Measurements from ENCODE around the gene STXBP3. TPM values are rescaled to one million over a fixed set of nuclear protein-coding genes. Genes with fewer than 3 reads are reported as not detected.
"Not testable (repeated sequence)": the region's sequence is repeated elsewhere in the genome, so short reads cannot be mapped to it uniquely, and the experiment has no call there.

The STXBP3 gene
- total RNA-seq, 4 donors from 2014 or later = 29.5 to 166 (median 64.1) TPM

DNA sequence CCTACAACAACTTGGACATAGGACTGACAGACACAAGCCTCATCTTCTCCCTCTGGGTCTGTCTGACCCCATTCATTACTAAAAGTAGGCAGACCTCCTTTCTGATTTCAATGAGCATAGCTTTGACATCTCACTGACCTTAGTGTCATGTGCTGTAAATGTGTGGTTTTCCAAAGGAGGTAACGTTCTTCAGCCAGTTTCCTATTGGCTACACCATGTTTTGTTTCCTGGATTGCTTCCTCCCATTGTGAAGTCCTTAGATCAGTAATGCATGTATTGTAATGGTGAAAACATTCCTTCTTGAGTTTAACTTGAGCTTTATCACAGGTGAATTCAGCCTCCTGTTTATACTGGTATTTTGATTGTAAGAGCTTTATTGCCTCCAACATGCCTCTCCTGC, 20.6 kb downstream of the STXBP3 start:
- Histone ChIP-seq H3K27me3 (no peaks in the 10 kb centered on the region), H3K36me3 (no peaks in the 10 kb centered on the region), H3K27ac (no peak overlapping the region), H3K9me3 (no peaks in the 10 kb centered on the region), H3K4me3 (no peak overlapping the region), H3K4me1 (no peaks in the 10 kb centered on the region)
- TF ChIP-seq, protein P1, sequence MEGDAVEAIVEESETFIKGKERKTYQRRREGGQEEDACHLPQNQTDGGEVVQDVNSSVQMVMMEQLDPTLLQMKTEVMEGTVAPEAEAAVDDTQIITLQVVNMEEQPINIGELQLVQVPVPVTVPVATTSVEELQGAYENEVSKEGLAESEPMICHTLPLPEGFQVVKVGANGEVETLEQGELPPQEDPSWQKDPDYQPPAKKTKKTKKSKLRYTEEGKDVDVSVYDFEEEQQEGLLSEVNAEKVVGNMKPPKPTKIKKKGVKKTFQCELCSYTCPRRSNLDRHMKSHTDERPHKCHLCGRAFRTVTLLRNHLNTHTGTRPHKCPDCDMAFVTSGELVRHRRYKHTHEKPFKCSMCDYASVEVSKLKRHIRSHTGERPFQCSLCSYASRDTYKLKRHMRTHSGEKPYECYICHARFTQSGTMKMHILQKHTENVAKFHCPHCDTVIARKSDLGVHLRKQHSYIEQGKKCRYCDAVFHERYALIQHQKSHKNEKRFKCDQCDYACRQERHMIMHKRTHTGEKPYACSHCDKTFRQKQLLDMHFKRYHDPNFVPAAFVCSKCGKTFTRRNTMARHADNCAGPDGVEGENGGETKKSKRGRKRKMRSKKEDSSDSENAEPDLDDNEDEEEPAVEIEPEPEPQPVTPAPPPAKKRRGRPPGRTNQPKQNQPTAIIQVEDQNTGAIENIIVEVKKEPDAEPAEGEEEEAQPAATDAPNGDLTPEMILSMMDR (IDR thresholded peaks at IDR 0.05) = no peak
- no peak for TF ChIP-seq POLR2A (IDR thresholded peaks at IDR 0.05)
- intact Hi-C loops (cut with DNase I; ENCODE audit: low total_unique reads) = no loop called here
- no peak for DNase-seq

DNA sequence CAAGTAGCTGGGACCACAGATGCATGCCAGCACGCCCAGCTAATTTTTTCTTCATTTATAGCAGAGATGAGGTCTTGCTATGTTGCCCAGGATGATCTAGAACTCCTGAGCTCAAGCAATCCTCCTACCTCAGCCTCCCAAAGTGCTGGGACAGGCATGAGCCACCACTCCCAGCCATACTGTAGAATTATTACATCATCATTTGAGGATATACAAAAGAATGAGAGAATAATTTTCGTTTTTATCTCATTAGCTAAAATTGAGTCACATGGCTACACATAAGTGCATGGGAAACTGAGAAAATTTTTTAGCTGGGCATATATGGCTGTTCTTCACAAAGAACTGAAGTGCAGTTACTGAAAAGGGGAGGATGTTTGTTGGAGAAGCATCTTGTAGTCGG, 21.2 kb downstream of the STXBP3 start:
- TF ChIP-seq, protein P1 (IDR thresholded peaks at IDR 0.05) = no peak
- no peak for TF ChIP-seq POLR2A (IDR thresholded peaks at IDR 0.05)
- Histone ChIP-seq H3K27ac (no peak overlapping the region), H3K4me3 (no peak overlapping the region), H3K9me3 (no peaks in the 10 kb centered on the region), H3K4me1 (no peaks in the 10 kb centered on the region), H3K27me3 (no peaks in the 10 kb centered on the region), H3K36me3 (no peaks in the 10 kb centered on the region)
- intact Hi-C loops (cut with DNase I; ENCODE audit: low total_unique reads) = no loop called here
- DNase-seq = no peak

DNA sequence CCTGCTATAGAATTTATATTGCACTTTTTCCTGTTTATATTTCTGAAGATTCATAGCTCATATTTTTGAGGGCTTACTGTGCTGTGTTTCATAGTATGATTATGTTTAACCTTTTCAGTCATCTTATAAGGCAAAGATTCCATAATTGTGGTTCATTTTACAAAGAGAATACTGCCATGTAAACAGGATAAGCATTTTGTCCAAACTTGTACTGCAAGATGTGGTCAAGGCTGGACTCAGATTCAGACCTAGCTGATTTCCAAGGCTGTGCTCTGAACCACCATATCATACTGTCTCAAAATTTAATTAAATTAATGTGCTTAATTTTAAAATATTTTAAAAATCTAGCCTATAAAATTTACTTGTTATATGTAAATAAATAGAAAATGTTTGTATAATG, 31.4 kb downstream of the STXBP3 start:
- Histone ChIP-seq H3K9me3 (no peaks in the 10 kb centered on the region), H3K36me3 (no peaks in the 10 kb centered on the region), H3K27ac (no peak overlapping the region), H3K4me1 (no peaks in the 10 kb centered on the region), H3K4me3 (no peak overlapping the region), H3K27me3 (no peaks in the 10 kb centered on the region)
- no peak for DNase-seq
- TF ChIP-seq, protein P1 (IDR thresholded peaks at IDR 0.05) = no peak
- no peak for TF ChIP-seq POLR2A (IDR thresholded peaks at IDR 0.05)
- intact Hi-C loops (cut with DNase I; ENCODE audit: low total_unique reads) = no loop called here

DNA sequence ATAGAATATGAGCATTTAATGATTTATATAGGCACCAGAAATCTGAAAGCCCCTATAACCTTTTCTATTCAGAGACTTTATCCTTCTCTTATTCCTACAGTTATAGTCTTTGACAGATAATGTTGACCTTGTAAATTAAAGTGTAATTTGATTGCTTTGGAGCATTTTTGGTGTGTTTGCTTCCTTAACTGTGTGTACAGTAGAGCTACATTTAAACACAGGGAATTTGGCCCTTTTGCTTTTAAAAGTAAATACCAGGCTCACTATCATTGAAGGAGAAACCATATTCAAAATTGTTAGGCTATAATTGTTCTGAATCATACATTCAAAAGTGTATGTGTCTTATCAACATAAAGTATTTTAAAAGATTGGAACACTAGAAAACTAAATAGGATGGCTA, 33.0 kb downstream of the STXBP3 start:
- no peak for DNase-seq
- TF ChIP-seq, protein P1 (IDR thresholded peaks at IDR 0.05) = no peak
- TF ChIP-seq POLR2A (IDR thresholded peaks at IDR 0.05) = no peak
- H3K4me3 ChIP-seq = no peak overlapping the region
- no peaks in the 10 kb centered on the region for H3K36me3 ChIP-seq
- H3K4me1 ChIP-seq = no peaks in the 10 kb centered on the region
- no peak overlapping the region for H3K27ac ChIP-seq
- H3K9me3 ChIP-seq = no peaks in the 10 kb centered on the region
- intact Hi-C loops (cut with DNase I; ENCODE audit: low total_unique reads) = no loop called here
- H3K27me3 ChIP-seq = no peaks in the 10 kb centered on the region

DNA sequence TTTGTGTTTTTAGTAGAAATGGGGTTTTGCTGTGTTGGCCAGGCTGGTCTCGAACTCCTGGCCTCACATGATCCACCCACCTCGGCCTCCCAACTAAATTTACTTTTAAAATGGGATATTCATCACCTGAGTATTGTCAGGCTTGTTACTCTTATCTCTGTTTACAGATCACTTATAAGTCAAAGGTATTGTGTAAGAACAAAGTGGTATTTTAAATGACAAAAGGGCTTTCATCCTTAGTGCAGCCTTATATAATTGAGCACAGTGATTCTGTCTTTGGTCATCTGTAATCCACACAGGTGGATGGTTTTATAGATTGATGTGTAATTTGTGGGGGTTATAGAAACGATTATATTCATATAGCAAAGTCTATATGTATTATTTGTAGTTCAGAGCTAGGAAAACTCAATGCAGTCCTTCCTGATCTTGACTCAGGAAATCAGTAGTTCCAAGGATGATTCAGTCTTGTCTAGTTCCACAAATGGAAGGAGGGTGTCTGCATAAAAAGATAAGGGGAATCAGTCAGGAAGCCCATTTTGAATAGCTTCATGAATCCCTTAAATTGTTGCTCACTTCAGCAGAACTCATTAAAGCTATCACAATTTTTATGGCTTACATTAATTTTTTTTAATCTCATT, 34.6 kb downstream of the STXBP3 start:
- H3K27me3 ChIP-seq = no peaks in the 10 kb centered on the region
- TF ChIP-seq POLR2A (IDR thresholded peaks at IDR 0.05) = no peak
- TF ChIP-seq, protein P1 (IDR thresholded peaks at IDR 0.05) = no peak
- intact Hi-C loops (cut with DNase I; ENCODE audit: low total_unique reads) = no loop called here
- no peak overlapping the region for H3K27ac ChIP-seq
- no peaks in the 10 kb centered on the region for H3K4me1 ChIP-seq
- no peak overlapping the region for H3K4me3 ChIP-seq
- peaks cover 0 to 6% of the 10 kb centered on the region in 2 donors for H3K9me3 ChIP-seq
- no peaks in the 10 kb centered on the region for H3K36me3 ChIP-seq
- no peak for DNase-seq

DNA sequence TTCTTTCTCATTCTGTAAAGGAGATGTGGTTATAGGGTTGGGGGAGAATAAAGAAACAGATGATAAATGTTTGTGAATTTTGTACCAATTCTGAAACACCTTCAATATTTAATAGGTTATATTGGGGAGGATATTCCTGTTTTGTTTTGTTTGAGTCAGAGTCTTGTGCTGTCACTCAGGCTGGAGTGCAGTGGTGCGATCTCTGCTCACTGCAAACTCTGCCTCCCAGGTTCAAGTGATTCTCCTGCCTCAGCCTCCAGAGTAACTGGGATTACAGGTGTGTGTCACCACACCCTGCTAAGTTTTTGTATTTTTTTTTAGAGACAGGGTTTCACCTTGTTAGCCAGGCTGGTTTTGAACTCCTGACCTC, 35.1 kb downstream of the STXBP3 start:
- H3K4me3 ChIP-seq; DNase-seq; H3K27me3 ChIP-seq; H3K27ac ChIP-seq; intact Hi-C loops (cut with DNase I; ENCODE audit: low total_unique reads); H3K36me3 ChIP-seq; H3K4me1 ChIP-seq: not testable (repeated sequence)
- peaks cover 0 to 10% of the 10 kb centered on the region in 2 donors for H3K9me3 ChIP-seq

Measured in uterus (tissue), 4 donors.